B cell (primary cell): ENCODE data around the gene KIF4A. TPM values are rescaled to one million over a fixed set of nuclear protein-coding genes. Genes with fewer than 3 reads are reported as not detected.

ENCODE experiments used
- ATAC-seq: fragments of 200-7000 bp; cut with Tn5 transposase; one replicate; pipeline ENCODE4 v1.10.0; 2021; ENCODE audit warnings: low read depth, mild to moderate bottlenecking, moderate number of reproducible peaks, moderate library complexity
- CTCF ChIA-PET: fragments of 350-600 bp; sonication (Branson Sonifier 250); formaldehyde crosslinking; loops from one replicate; lab custom pipeline; 2021; ENCODE audit warnings: antibody characterized with exemption, inconsistent platforms; lab: Charles Lee
- POLR2A ChIA-PET: fragments of 350-600 bp; sonication (Branson Sonifier 250); formaldehyde crosslinking; loops from one replicate; lab custom pipeline; 2021; ENCODE audit warnings: antibody characterized with exemption; lab: Charles Lee
- DNase-seq: peaks from one replicate; pipeline ENCODE4 v3.0.0; 2013
- H2AFZ ChIP-seq: 2 replicates; pipeline ENCODE4 v1.6.1; 2012; ENCODE audit warnings: mild to moderate bottlenecking, low read depth, low read length; ENCODE audit not compliant: insufficient read depth, poor library complexity, severe bottlenecking
- H3K27ac ChIP-seq, 2 donors: 1 replicate in 1 of 2; 2 replicates in 1 of 2; pipeline ENCODE4 v1.5.1; 2012 to 2013; ENCODE audit warnings: low read length in 2 of 2, mild to moderate bottlenecking in 2 of 2, moderate library complexity in 1 of 2
- H3K27me3 ChIP-seq, 4 experiments: fragments of 200-600 bp in 1 of 4; sonication (generic) in 1 of 4; replicated peaks in 1 of 4; 1 replicate in 2 of 4; 2 replicates in 2 of 4; pipeline versions ENCODE4 v1.6.1 to v1.7.0; 2013 to 2016; ENCODE audit warnings: low read length in 3 of 4, mild to moderate bottlenecking in 2 of 4, mixed read lengths in 1 of 4, moderate library complexity in 1 of 4; ENCODE audit not compliant: insufficient read depth in 4 of 4, control insufficient read depth in 3 of 4; ENCODE audit errors: control extremely low read depth in 1 of 4
- H3K36me3 ChIP-seq, 2 experiments: replicated peaks in 1 of 2; 1 replicate in 1 of 2; 2 replicates in 1 of 2; pipeline versions ENCODE4 v1.6.1 to v1.7.1; 2013; ENCODE audit warnings: low read length in 1 of 2; ENCODE audit not compliant: insufficient read depth in 2 of 2, control insufficient read depth in 1 of 2; ENCODE audit errors: control extremely low read depth in 1 of 2, extremely low read depth in 1 of 2
- H3K4me1 ChIP-seq, 2 donors: fragments of 200-600 bp in 1 of 2; sonication (generic) in 1 of 2; 1 replicate in 1 of 2; 2 replicates in 1 of 2; pipeline versions ENCODE4 v1.5.1 to v1.6.1; 2013 to 2017; ENCODE audit warnings: low read length in 2 of 2; ENCODE audit not compliant: control insufficient read depth in 2 of 2, insufficient read depth in 2 of 2
- H3K4me2 ChIP-seq: replicated peaks from 2 replicates; pipeline ENCODE3; 2012; ENCODE audit warnings: mild to moderate bottlenecking, low read depth, low read length; ENCODE audit not compliant: poor library complexity, severe bottlenecking
- H3K4me3 ChIP-seq, 5 experiments: fragments of 200-600 bp in 1 of 5; sonication (generic) in 1 of 5; 1 replicate in 3 of 5; 2 replicates in 2 of 5; pipeline versions ENCODE4 v1.5.1 to v1.7.0; 2011 to 2016; ENCODE audit warnings: low read length in 4 of 5, mild to moderate bottlenecking in 4 of 5, low read depth in 2 of 5, control low read depth in 1 of 5, moderate library complexity in 1 of 5; ENCODE audit not compliant: insufficient read depth in 1 of 5; ENCODE audit errors: control extremely low read depth in 1 of 5, extremely low read depth in 1 of 5
- H3K79me2 ChIP-seq: fragments of 200-600 bp; sonication (generic); one replicate; pipeline ENCODE4 v1.6.0; 2016; ENCODE audit warnings: low read length; ENCODE audit not compliant: control insufficient read depth, insufficient read depth
- H3K9ac ChIP-seq: fragments of 200-600 bp; sonication (generic); 2 replicates; pipeline ENCODE4 v1.6.1; 2017; ENCODE audit warnings: mild to moderate bottlenecking, low read length, moderate library complexity
- H3K9me3 ChIP-seq, 3 donors: one replicate each; pipeline versions ENCODE4 v1.6.1 to v1.7.1; 2013; ENCODE audit warnings: low read length in 2 of 3; ENCODE audit not compliant: control insufficient read depth in 2 of 3, insufficient read depth in 1 of 3; ENCODE audit errors: control extremely low read depth in 1 of 3
- H4K20me1 ChIP-seq: 2 replicates; pipeline ENCODE4 v1.6.0; 2012; ENCODE audit warnings: mild to moderate bottlenecking, low read length; ENCODE audit not compliant: insufficient read depth, control insufficient read depth, poor library complexity, severe bottlenecking
- H3K27ac Mint-ChIP-seq: one replicate; pipeline ENCODE4 v1.8.0; 2021; ENCODE audit warnings: mixed read lengths
- H3K27me3 Mint-ChIP-seq: one replicate; pipeline ENCODE4 v1.8.0; 2021; ENCODE audit warnings: mixed read lengths
- H3K4me1 Mint-ChIP-seq: one replicate; pipeline ENCODE4 v1.8.0; 2021; ENCODE audit warnings: mixed read lengths
- H3K4me3 Mint-ChIP-seq: one replicate; pipeline ENCODE4 v1.8.0; 2021; ENCODE audit warnings: mixed read lengths
- H3K9me3 Mint-ChIP-seq: one replicate; pipeline ENCODE4 v1.8.0; 2022; ENCODE audit warnings: mixed read lengths; ENCODE audit not compliant: insufficient read depth
- CTCF ChIP-seq: fragments of 200-600 bp; IDR thresholded peaks from one replicate; pipeline ENCODE4 v1.8.0; 2022; ENCODE audit warnings: antibody characterized with exemption, mild to moderate bottlenecking
- EZH2 ChIP-seq: IDR thresholded peaks from 2 replicates; pipeline ENCODE4 v1.6.1; 2012; ENCODE audit warnings: borderline replicate concordance, low read depth, mild to moderate bottlenecking, moderate library complexity, low read length; ENCODE audit not compliant: insufficient read depth, poor library complexity, severe bottlenecking
- WGBS: methylation state at CpG from one replicate; pipeline ENCODE4 v1.1.5; 2013; ENCODE audit warnings: missing lambda C conversion rate; ENCODE audit not compliant: insufficient coverage; 5-methylcytosine and 5-hydroxymethylcytosine counted together
- intact Hi-C: fragments of 100-400 bp; cut with micrococcal nuclease; formaldehyde crosslinking; loops from one replicate; pipeline ENCODE4 v1.10.0; 2022
- polyA plus RNA-seq: library from polyadenylated mRNA; depleted of rRNA; stranded (reverse); fragments of >200 nt; gene quantifications from 2 replicates; pipeline ENCODE4 v1.2.3, GENCODE V29; 2012
- total RNA-seq, 2 donors: library from RNA; stranded (reverse); fragments of 120-200 nt in 1 of 2; gene quantifications; 1 replicate in 1 of 2; 2 replicates in 1 of 2; pipeline versions ENCODE4 v1.2.3 to v1.2.4, GENCODE V29; 2013 to 2022

KIF4A gene
- total and polyA plus RNA-seq, 2 donors (not counting 1 experiment from before 2014, with no cell fraction given) = 0.06 to 0.07 TPM

- Histone ChIP-seq H3K36me3 (no peaks in the 10 kb centered on the region), H3K9ac (no peak overlapping the region), H2AFZ (no peak overlapping the region), H4K20me1 (no peaks in the 10 kb centered on the region), H3K9me3 (no peaks in the 10 kb centered on the region), H3K79me2 (no peaks in the 10 kb centered on the region), H3K4me2 (no peak overlapping the region), H3K27me3 (no peaks in the 10 kb centered on the region), H3K27ac (no peak overlapping the region), H3K4me1 (no peaks in the 10 kb centered on the region), H3K4me3 (no peak overlapping the region)
- H3K9me3 Mint-ChIP-seq = no peaks in the 10 kb centered on the region
- H3K27ac Mint-ChIP-seq = no peak overlapping the region
- ChIA-PET POLR2A (no interaction called here), CTCF (no interaction called here)
- no peak for ATAC-seq
- H3K4me3 Mint-ChIP-seq = no peak overlapping the region
- TF ChIP-seq EZH2 (no peak), CTCF (no peak)
- H3K27me3 Mint-ChIP-seq = no peaks in the 10 kb centered on the region
- intact Hi-C loops = no loop called here
- no CpG with 5 or more reads among the region's 2 CpGs for WGBS
- no peak for DNase-seq
- H3K4me1 Mint-ChIP-seq = peaks cover 4% of the 10 kb centered on the region
Measured at GRCh38 chrX:70410921-70411320, 121.0 kb downstream of the KIF4A start.

GRCh38 chrX:70411475-70411874 lies 121.6 kb downstream of the KIF4A start:
- Histone ChIP-seq H3K4me3 (no peak overlapping the region), H3K27me3 (no peaks in the 10 kb centered on the region), H2AFZ (no peak overlapping the region), H3K9me3 (no peaks in the 10 kb centered on the region), H4K20me1 (no peaks in the 10 kb centered on the region), H3K27ac (no peak overlapping the region), H3K36me3 (no peaks in the 10 kb centered on the region), H3K9ac (no peak overlapping the region), H3K4me1 (no peaks in the 10 kb centered on the region), H3K79me2 (no peaks in the 10 kb centered on the region), H3K4me2 (no peak overlapping the region)
- Mint-ChIP-seq H3K27ac (no peak overlapping the region), H3K4me3 (no peak overlapping the region), H3K9me3 (no peaks in the 10 kb centered on the region), H3K4me1 (peaks cover 4% of the 10 kb centered on the region), H3K27me3 (no peaks in the 10 kb centered on the region)
- DNase-seq = no peak
- ChIA-PET POLR2A (no interaction called here), CTCF (no interaction called here)
- TF ChIP-seq CTCF (no peak), EZH2 (no peak)
- ATAC-seq = no peak
- WGBS = no CpG with 5 or more reads among the region's 3 CpGs
- intact Hi-C loops = no loop called here
